H1 (cell line): ENCODE results near the gene DOK7. TPM values are rescaled to one million over a fixed set of nuclear protein-coding genes. Genes with fewer than 3 reads are reported as not detected.

Source experiments
- CTCF ChIA-PET: fragments of 300-600 bp; sonication (Branson Sonifier 250); formaldehyde crosslinking; loops from one replicate; lab custom pipeline; 2021; ENCODE audit not compliant: partially characterized antibody; lab: Charles Lee
- POLR2A ChIA-PET: fragments of 300-600 bp; sonication (Branson Sonifier 250); formaldehyde crosslinking; loops from one replicate; lab custom pipeline; 2021; ENCODE audit warnings: inconsistent platforms; ENCODE audit not compliant: partially characterized antibody; lab: Charles Lee
- DNase-seq, 2 experiments: peaks; one replicate each; pipeline versions ENCODE4 v3.0.0 to v3.0.0-alpha.2; 2010 to 2022; ENCODE audit warnings: low spot score in 2 of 2, low read depth in 1 of 2, mixed read lengths in 1 of 2
- FAIRE-seq: peaks from 2 replicates; lab custom pipeline; 2011; peaks lifted over from hg19 to GRCh38; lab: Jason Lieb, UNC
- H2AFZ ChIP-seq: 2 replicates; pipeline ENCODE4 v1.8.1; 2012; ENCODE audit warnings: low read length, inconsistent platforms
- H2AK5ac ChIP-seq: 2 replicates; pipeline ENCODE4 v1.6.1; 2013; ENCODE audit warnings: low read depth, low read length
- H2BK120ac ChIP-seq: replicated peaks from 2 replicates; pipeline ENCODE3; 2013; ENCODE audit warnings: low read depth, low read length, inconsistent platforms
- H2BK12ac ChIP-seq: 2 replicates; pipeline ENCODE4 v1.6.1; 2013; ENCODE audit warnings: low read depth, low read length
- H2BK15ac ChIP-seq: 2 replicates; pipeline ENCODE4 v1.6.1; 2013; ENCODE audit warnings: low read length
- H2BK20ac ChIP-seq: 2 replicates; pipeline ENCODE4 v1.6.1; 2013; ENCODE audit warnings: low read length
- H2BK5ac ChIP-seq: 2 replicates; pipeline ENCODE4 v1.6.1; 2013; ENCODE audit warnings: low read depth, low read length
- H3K14ac ChIP-seq: 2 replicates; pipeline ENCODE4 v1.6.1; 2013; ENCODE audit warnings: inconsistent platforms; ENCODE audit not compliant: insufficient read length
- H3K18ac ChIP-seq: 2 replicates; pipeline ENCODE4 v1.6.1; 2013; ENCODE audit warnings: low read length; ENCODE audit errors: extremely low read depth
- H3K23ac ChIP-seq: 2 replicates; pipeline ENCODE4 v1.6.1; 2013; ENCODE audit warnings: inconsistent platforms; ENCODE audit not compliant: insufficient read length
- H3K23me2 ChIP-seq: 2 replicates; pipeline ENCODE4 v1.6.1; 2013; ENCODE audit warnings: low read depth, low read length
- H3K27ac ChIP-seq: 2 replicates; pipeline ENCODE4 v1.6.1; 2011; ENCODE audit warnings: low read depth, low read length, inconsistent platforms
- H3K27me3 ChIP-seq, 4 experiments: replicated peaks in 1 of 4; 1 replicate in 1 of 4; 2 replicates in 3 of 4; pipeline versions ENCODE4 v1.6.1 to v1.8.1; 2011 to 2013; ENCODE audit warnings: low read length in 3 of 4, mild to moderate bottlenecking in 3 of 4, inconsistent platforms in 2 of 4, mixed read lengths in 2 of 4, moderate library complexity in 1 of 4; ENCODE audit not compliant: control insufficient read depth in 3 of 4, insufficient read depth in 3 of 4; ENCODE audit errors: extremely low read depth in 1 of 4
- H3K36me3 ChIP-seq, 4 experiments: 2 replicates each; pipeline versions ENCODE4 v1.6.1 to v1.8.1; 2011 to 2013; ENCODE audit warnings: mild to moderate bottlenecking in 4 of 4, low read length in 3 of 4, moderate library complexity in 2 of 4, control low read depth in 1 of 4, inconsistent platforms in 1 of 4; ENCODE audit not compliant: insufficient read depth in 4 of 4, control insufficient read depth in 2 of 4
- H3K4ac ChIP-seq: replicated peaks from 2 replicates; pipeline ENCODE3; 2013; ENCODE audit warnings: low read length, low read depth, mixed read lengths, inconsistent platforms; ENCODE audit not compliant: insufficient read length
- H3K4me1 ChIP-seq, 4 experiments: replicated peaks in 1 of 4; 1 replicate in 1 of 4; 2 replicates in 3 of 4; pipeline versions ENCODE4 v1.6.1 to v1.8.1; 2011 to 2013; ENCODE audit warnings: low read length in 3 of 4, inconsistent platforms in 2 of 4, mixed read lengths in 1 of 4; ENCODE audit not compliant: insufficient read depth in 4 of 4, control insufficient read depth in 3 of 4
- H3K4me2 ChIP-seq, 2 experiments: 2 replicates each; pipeline versions ENCODE4 v1.6.1 to v1.8.1; 2011 to 2013; ENCODE audit warnings: low read depth in 2 of 2, low read length in 2 of 2, control low read depth in 1 of 2, inconsistent platforms in 1 of 2, mild to moderate bottlenecking in 1 of 2; ENCODE audit not compliant: insufficient read depth in 1 of 2
- H3K4me3 ChIP-seq, 4 experiments: fragments of 200-600, 300-600 bp in 1 of 4; sonication (generic), shearing (Covaris generic), sonication (Bioruptor Twin) in 1 of 4; 2 replicates each; pipeline versions ENCODE4 v1.5.1 to v1.8.1; 2011 to 2016; ENCODE audit warnings: low read length in 4 of 4, low read depth in 3 of 4, control low read depth in 2 of 4, inconsistent platforms in 2 of 4, mild to moderate bottlenecking in 2 of 4, mixed read lengths in 1 of 4, moderate library complexity in 1 of 4; ENCODE audit not compliant: insufficient read depth in 2 of 4; ENCODE audit errors: extremely low read depth in 1 of 4
- H3K56ac ChIP-seq: replicated peaks from 2 replicates; pipeline ENCODE3; 2013; ENCODE audit warnings: low read depth, mild to moderate bottlenecking, mixed read lengths, low read length, inconsistent platforms; ENCODE audit not compliant: insufficient read length
- H3K79me1 ChIP-seq: 2 replicates; pipeline ENCODE4 v1.6.1; 2013; ENCODE audit warnings: low read depth, low read length, control low read depth
- H3K79me2 ChIP-seq, 2 experiments: 2 replicates each; pipeline versions ENCODE4 v1.6.1 to v1.8.1; 2012 to 2013; ENCODE audit warnings: low read length in 2 of 2, mild to moderate bottlenecking in 2 of 2, inconsistent platforms in 1 of 2; ENCODE audit not compliant: insufficient read depth in 2 of 2, control insufficient read depth in 1 of 2
- H3K9ac ChIP-seq, 4 experiments: replicated peaks in 1 of 4; 1 replicate in 1 of 4; 2 replicates in 3 of 4; pipeline versions ENCODE4 v1.6.1 to v1.8.1; 2011 to 2013; ENCODE audit warnings: low read depth in 3 of 4, low read length in 3 of 4, control low read depth in 2 of 4, mild to moderate bottlenecking in 2 of 4, moderate library complexity in 2 of 4, inconsistent platforms in 1 of 4; ENCODE audit errors: extremely low read depth in 1 of 4
- H3K9me3 ChIP-seq, 2 experiments: 2 replicates each; pipeline versions ENCODE4 v1.6.1 to v1.8.1; 2012 to 2013; ENCODE audit warnings: mild to moderate bottlenecking in 2 of 2, moderate library complexity in 2 of 2, control low read depth in 1 of 2, inconsistent platforms in 1 of 2, low read depth in 1 of 2, low read length in 1 of 2, mixed read lengths in 1 of 2; ENCODE audit not compliant: insufficient read depth in 2 of 2
- H4K20me1 ChIP-seq, 2 experiments: replicated peaks in 1 of 2; 2 replicates each; pipeline versions ENCODE3 to v1.8.1; 2011 to 2013; ENCODE audit warnings: inconsistent platforms in 2 of 2, low read length in 2 of 2, mild to moderate bottlenecking in 1 of 2; ENCODE audit not compliant: insufficient read depth in 2 of 2, control insufficient read depth in 1 of 2
- H4K5ac ChIP-seq: 2 replicates; pipeline ENCODE4 v1.6.1; 2013; ENCODE audit warnings: low read length, low read depth, mixed read lengths, inconsistent platforms; ENCODE audit not compliant: insufficient read length
- H4K8ac ChIP-seq: 2 replicates; pipeline ENCODE4 v1.8.0; 2013; ENCODE audit warnings: mild to moderate bottlenecking, moderate library complexity, low read length, inconsistent platforms; ENCODE audit not compliant: insufficient read depth; ENCODE audit errors: extremely low read depth
- H4K91ac ChIP-seq: replicated peaks from 2 replicates; pipeline ENCODE3; 2013; ENCODE audit warnings: low read length, mixed read lengths, inconsistent platforms; ENCODE audit not compliant: insufficient read length
- BACH1 ChIP-seq: IDR thresholded peaks from 2 replicates; pipeline ENCODE4 v1.6.1; 2012; ENCODE audit warnings: low read length, improper control_type of control experiment
- BCL11A ChIP-seq, 2 experiments: IDR thresholded peaks; one replicate each; pipeline ENCODE4 v1.6.1; 2011; ENCODE audit warnings: low read depth in 2 of 2, low read length in 2 of 2, mild to moderate bottlenecking in 2 of 2
- BRCA1 ChIP-seq: IDR thresholded peaks from 2 replicates; pipeline ENCODE4 v1.6.1; 2012; ENCODE audit warnings: low read depth, low read length, improper control_type of control experiment
- FOSL1 ChIP-seq: IDR thresholded peaks from 2 replicates; pipeline ENCODE4 v1.6.1; 2011; ENCODE audit warnings: mild to moderate bottlenecking, low read depth, low read length, moderate library complexity; ENCODE audit not compliant: insufficient read depth
- RBBP5 ChIP-seq: IDR thresholded peaks from 2 replicates; pipeline ENCODE4 v1.7.1; 2012; ENCODE audit warnings: low read depth, mild to moderate bottlenecking, inconsistent platforms, low read length, moderate library complexity, borderline replicate concordance
- RFX5 ChIP-seq: IDR thresholded peaks from 2 replicates; pipeline ENCODE4 v1.6.1; 2011; ENCODE audit warnings: low read depth, low read length, improper control_type of control experiment, borderline replicate concordance
- TAF7 ChIP-seq: optimal IDR thresholded peaks from 2 replicates; pipeline ENCODE3; 2011; ENCODE audit warnings: low read depth, mild to moderate bottlenecking, inconsistent platforms, low read length, moderate library complexity, borderline replicate concordance
- WGBS, 2 experiments: shearing (Covaris generic) in 1 of 2; methylation state at CpG; one replicate each; pipeline versions ENCODE4 v1.1.6 to v1.1.7; 2013 to 2015; ENCODE audit warnings: low lambda C conversion rate in 2 of 2, mixed read lengths in 2 of 2, inconsistent platforms in 1 of 2, low coverage in 1 of 2, missing lambda C conversion rate in 1 of 2; ENCODE audit not compliant: insufficient replicate concordance in 2 of 2, insufficient coverage in 1 of 2, insufficient read length in 1 of 2; ENCODE audit errors: extremely low coverage in 1 of 2, missing lambda C conversion rate in 1 of 2; 5-methylcytosine and 5-hydroxymethylcytosine counted together
- polyA plus RNA-seq, 7 experiments: library from polyadenylated mRNA; depleted of rRNA in 3 of 7; stranded (reverse) in 5 of 7; unstranded in 2 of 7; fragments of >200 nt in 5 of 7; fragments of 200-250 nt in 2 of 7; gene quantifications; 1 replicate in 5 of 7; 2 replicates in 1 of 7; 4 replicates in 1 of 7; pipeline versions ENCODE4 v1.2.1 to v1.2.3, GENCODE V29; 2011 to 2013; ENCODE audit warnings: missing spikeins in 2 of 7, mixed read lengths in 2 of 7
- total RNA-seq: library from RNA; stranded (reverse); fragmentation: NEBNext Ultra II Directional; extraction: Animal tissue kit (Norgen Biotek cat#: 25700); gene quantifications from 2 replicates; pipeline ENCODE4 v1.2.1, GENCODE V29; 2021
- TF ChIP-seq, protein P1 (sequence below): IDR thresholded peaks from 2 replicates; pipeline ENCODE4 v1.6.1; 2011; ENCODE audit warnings: low read length, improper control_type of control experiment
- TF ChIP-seq, protein P2 (sequence below): IDR thresholded peaks from 2 replicates; pipeline ENCODE4 v1.6.1; 2012; ENCODE audit warnings: low read length, inconsistent platforms

The DOK7 gene
- total and polyA plus RNA-seq, 2 of the 8 experiments (the other 6 are each of a cell fraction or from before 2014, with no cell fraction given): 0.32 TPM; not detected in 1

DNA sequence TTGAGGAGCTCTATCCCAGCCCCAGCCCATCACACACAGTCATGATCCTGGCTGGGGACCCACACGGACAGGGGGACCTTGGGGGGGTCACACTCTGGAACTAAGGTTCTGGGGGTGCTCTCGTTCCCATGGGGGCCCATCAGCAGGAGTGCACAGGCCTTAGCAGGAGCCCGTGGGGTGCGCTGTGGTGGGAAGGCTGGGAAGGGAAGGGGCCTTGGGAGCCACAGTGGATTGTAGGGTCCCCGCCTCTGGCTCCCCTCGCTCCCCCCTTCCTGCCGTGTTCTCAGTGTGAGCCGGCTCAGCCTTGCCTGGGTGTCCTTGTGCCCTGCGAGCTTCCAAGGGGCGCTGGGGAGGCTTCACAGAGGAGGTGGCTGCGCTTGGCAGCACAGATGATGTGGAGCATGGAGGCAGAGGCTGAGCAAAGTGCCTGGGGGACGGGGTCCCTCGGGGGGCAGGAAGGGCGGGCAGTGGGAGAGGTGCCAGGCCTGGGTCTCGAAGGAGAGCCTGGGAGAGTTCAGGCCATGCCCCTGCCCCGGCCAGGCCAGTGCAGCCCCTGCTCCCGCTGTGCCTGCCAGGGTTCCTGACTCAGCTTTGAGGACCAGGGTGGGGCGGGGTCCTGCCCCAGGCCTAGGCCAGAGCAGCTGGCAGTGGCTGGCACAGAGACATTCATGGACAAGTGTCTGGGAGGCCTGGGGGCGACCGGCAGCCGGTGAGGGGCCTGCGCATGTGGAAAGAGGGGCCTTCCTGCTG is 26.9 kb upstream of the DOK7 start:
- no peaks in the 10 kb centered on the region; a peak in 1 of 7 replicates for H3K27me3 ChIP-seq
- POLR2A ChIA-PET: interaction anchor here (0.6 to 2.4 kb wide), 3 partner anchors 15 to 100 kb away, joined by 3 to 5 read pairs (median 3); no protein-coding TSS in a partner anchor
- H3K14ac ChIP-seq: no peak overlapping the region
- H3K23ac ChIP-seq: no peak overlapping the region
- H3K18ac ChIP-seq: no peak overlapping the region
- H2BK12ac ChIP-seq: no peak overlapping the region
- H2AFZ ChIP-seq: no peak overlapping the region
- H4K20me1 ChIP-seq: peaks cover 0 to 5% of the 10 kb centered on the region in 2 experiments
- H4K91ac ChIP-seq: peak overlapping the region; percentile 65
- no peak overlapping the region for H4K5ac ChIP-seq
- 0 out of 2 replicates have a peak overlapping the region, but pooled peaks have one; percentile 66 for H2BK5ac ChIP-seq
- H3K4ac ChIP-seq: no peak overlapping the region
- H3K36me3 ChIP-seq: no peaks in the 10 kb centered on the region
- CTCF ChIA-PET: interaction anchor here (0.6 to 11.6 kb wide), 13 partner anchors 7 to 441 kb away, joined by 3 to 152 read pairs (median 10); no protein-coding TSS in a partner anchor
- H3K9ac ChIP-seq: no peak overlapping the region
- no peak overlapping the region for H2AK5ac ChIP-seq
- no peak overlapping the region for H2BK15ac ChIP-seq
- H3K79me2 ChIP-seq: no peaks in the 10 kb centered on the region
- no peaks in the 10 kb centered on the region for H3K23me2 ChIP-seq
- no peak overlapping the region for H3K4me2 ChIP-seq
- H4K8ac ChIP-seq: no peak overlapping the region; the same call in 1 of the 2 replicates
- H2BK120ac ChIP-seq: no peak overlapping the region
- no peak overlapping the region for H3K4me3 ChIP-seq
- no peak overlapping the region for H3K27ac ChIP-seq
- no peak overlapping the region for H3K56ac ChIP-seq
- no peak for FAIRE-seq
- DNase-seq: no peak
- no peaks in the 10 kb centered on the region for H3K9me3 ChIP-seq
- H3K4me1 ChIP-seq: peaks cover 0 to 5% (median 2%) of the 10 kb centered on the region in 4 experiments; a peak in 3 of 7 replicates
- WGBS, 2 experiments: 91% methylated on average over 14 of the region's 22 CpGs; no CpG with 5 or more reads in 1 of the 2 experiments
- no peak overlapping the region for H2BK20ac ChIP-seq
- H3K79me1 ChIP-seq: no peaks in the 10 kb centered on the region
- TF ChIP-seq FOSL1: no peak
- no peak for TF ChIP-seq BACH1
- TF ChIP-seq RFX5: no peak
- TF ChIP-seq, protein P1, sequence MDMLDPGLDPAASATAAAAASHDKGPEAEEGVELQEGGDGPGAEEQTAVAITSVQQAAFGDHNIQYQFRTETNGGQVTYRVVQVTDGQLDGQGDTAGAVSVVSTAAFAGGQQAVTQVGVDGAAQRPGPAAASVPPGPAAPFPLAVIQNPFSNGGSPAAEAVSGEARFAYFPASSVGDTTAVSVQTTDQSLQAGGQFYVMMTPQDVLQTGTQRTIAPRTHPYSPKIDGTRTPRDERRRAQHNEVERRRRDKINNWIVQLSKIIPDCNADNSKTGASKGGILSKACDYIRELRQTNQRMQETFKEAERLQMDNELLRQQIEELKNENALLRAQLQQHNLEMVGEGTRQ: no peak
- no peak for TF ChIP-seq BCL11A (IDR thresholded peaks at IDR 0.05; ENCODE audit: low read depth in 2 of 2, low read length in 2 of 2)
- no peak for TF ChIP-seq TAF7
- no peak for TF ChIP-seq BRCA1
- no peak for TF ChIP-seq RBBP5
- TF ChIP-seq, protein P2, sequence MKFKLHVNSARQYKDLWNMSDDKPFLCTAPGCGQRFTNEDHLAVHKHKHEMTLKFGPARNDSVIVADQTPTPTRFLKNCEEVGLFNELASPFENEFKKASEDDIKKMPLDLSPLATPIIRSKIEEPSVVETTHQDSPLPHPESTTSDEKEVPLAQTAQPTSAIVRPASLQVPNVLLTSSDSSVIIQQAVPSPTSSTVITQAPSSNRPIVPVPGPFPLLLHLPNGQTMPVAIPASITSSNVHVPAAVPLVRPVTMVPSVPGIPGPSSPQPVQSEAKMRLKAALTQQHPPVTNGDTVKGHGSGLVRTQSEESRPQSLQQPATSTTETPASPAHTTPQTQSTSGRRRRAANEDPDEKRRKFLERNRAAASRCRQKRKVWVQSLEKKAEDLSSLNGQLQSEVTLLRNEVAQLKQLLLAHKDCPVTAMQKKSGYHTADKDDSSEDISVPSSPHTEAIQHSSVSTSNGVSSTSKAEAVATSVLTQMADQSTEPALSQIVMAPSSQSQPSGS: no peak
